ENCODE measurements around the gene CDC42BPB. TPM values are rescaled to one million over a fixed set of nuclear protein-coding genes. Genes with fewer than 3 reads are reported as not detected.

Gene CDC42BPB
- total RNA-seq, 1 donor from 2014 or later: 55.0 TPM

GRCh38 chr14:102952276-102952675, 105.1 kb downstream of the CDC42BPB start:
- peak; percentile 68 for FAIRE-seq
- no peak for DNase-seq (ENCODE audit: low read depth)
- H3K27me3 ChIP-seq (ENCODE audit: control insufficient read depth, insufficient read depth, low read length): no peaks in the 10 kb centered on the region
- peaks cover 54% of the 10 kb centered on the region for H3K36me3 ChIP-seq (ENCODE audit: control insufficient read depth, insufficient read depth, low read length)
- no peak overlapping the region for H3K4me3 ChIP-seq (ENCODE audit: low read depth, low read length)
- no peak for TF ChIP-seq CTCF (IDR thresholded peaks at IDR 0.05; ENCODE audit: insufficient read depth, low read length, severe bottlenecking)

GRCh38 chr14:102951799-102952198, 105.5 kb downstream of the CDC42BPB start:
- Histone ChIP-seq H3K4me3 (ENCODE audit: low read depth, low read length) (no peak overlapping the region), H3K27me3 (ENCODE audit: control insufficient read depth, insufficient read depth, low read length) (no peaks in the 10 kb centered on the region), H3K36me3 (ENCODE audit: control insufficient read depth, insufficient read depth, low read length) (peaks cover 55% of the 10 kb centered on the region)
- DNase-seq (ENCODE audit: low read depth) (no peak), FAIRE-seq (no peak)
- no peak for TF ChIP-seq CTCF (IDR thresholded peaks at IDR 0.05; ENCODE audit: insufficient read depth, low read length, severe bottlenecking)

GRCh38 chr14:102951034-102951433, 106.3 kb downstream of the CDC42BPB start:
- DNase-seq (ENCODE audit: low read depth): no peak
- TF ChIP-seq CTCF (IDR thresholded peaks at IDR 0.05; ENCODE audit: insufficient read depth, low read length, severe bottlenecking): no peak
- peaks cover 61% of the 10 kb centered on the region for H3K36me3 ChIP-seq (ENCODE audit: control insufficient read depth, insufficient read depth, low read length)

GRCh38 chr14:102949801-102950451, 107.4 kb downstream of the CDC42BPB start:
- DNase-seq (ENCODE audit: low read depth) (no peak), FAIRE-seq (no peak)
- Histone ChIP-seq H3K36me3 (ENCODE audit: control insufficient read depth, insufficient read depth, low read length) (peaks cover 60% of the 10 kb centered on the region), H3K4me3 (ENCODE audit: low read depth, low read length) (no peak overlapping the region), H3K27me3 (ENCODE audit: control insufficient read depth, insufficient read depth, low read length) (no peaks in the 10 kb centered on the region)
- TF ChIP-seq CTCF (IDR thresholded peaks at IDR 0.05; ENCODE audit: insufficient read depth, low read length, severe bottlenecking): no peak

More at GRCh38 chr14:102951034-102951433, 106.3 kb downstream of the CDC42BPB start:
- Histone ChIP-seq H3K27me3 (ENCODE audit: control insufficient read depth, insufficient read depth, low read length) (no peaks in the 10 kb centered on the region), H3K4me3 (ENCODE audit: low read depth, low read length) (no peak overlapping the region)
- no peak for FAIRE-seq

GRCh38 chr14:102949062-102949800, 108.1 kb downstream of the CDC42BPB start:
- DNase-seq (ENCODE audit: low read depth) (no peak), FAIRE-seq (peak; percentile 32)
- no peak overlapping the region for H3K4me3 ChIP-seq (ENCODE audit: low read depth, low read length)
- peaks cover 60% of the 10 kb centered on the region for H3K36me3 ChIP-seq (ENCODE audit: control insufficient read depth, insufficient read depth, low read length)
- no peak for TF ChIP-seq CTCF (IDR thresholded peaks at IDR 0.05; ENCODE audit: insufficient read depth, low read length, severe bottlenecking)
- H3K27me3 ChIP-seq (ENCODE audit: control insufficient read depth, insufficient read depth, low read length): no peaks in the 10 kb centered on the region

All from bronchial epithelial cell (primary cell).